Peyer's patch (tissue), 4 donors: ENCODE measurements around the gene ZNF214.

ENCODE experiments used
- POLR2A ChIP-seq, 2 donors: fragments of 450-650 bp; IDR thresholded peaks; one replicate each; pipeline ENCODE4 v1.5.1; 2017; ENCODE audit warnings: antibody characterized with exemption in 2 of 2, mild to moderate bottlenecking in 2 of 2, moderate library complexity in 2 of 2
- TF ChIP-seq, protein P1 (sequence below), 6 experiments: fragments of 450-650 bp in 4 of 6; fragments of 200-600 bp in 2 of 6; sonication (generic) in 1 of 6; IDR thresholded peaks; one replicate each; pipeline ENCODE4 v1.5.1; 2017 to 2019; ENCODE audit warnings: antibody characterized with exemption in 6 of 6, mild to moderate bottlenecking in 3 of 6, moderate library complexity in 1 of 6

DNA sequence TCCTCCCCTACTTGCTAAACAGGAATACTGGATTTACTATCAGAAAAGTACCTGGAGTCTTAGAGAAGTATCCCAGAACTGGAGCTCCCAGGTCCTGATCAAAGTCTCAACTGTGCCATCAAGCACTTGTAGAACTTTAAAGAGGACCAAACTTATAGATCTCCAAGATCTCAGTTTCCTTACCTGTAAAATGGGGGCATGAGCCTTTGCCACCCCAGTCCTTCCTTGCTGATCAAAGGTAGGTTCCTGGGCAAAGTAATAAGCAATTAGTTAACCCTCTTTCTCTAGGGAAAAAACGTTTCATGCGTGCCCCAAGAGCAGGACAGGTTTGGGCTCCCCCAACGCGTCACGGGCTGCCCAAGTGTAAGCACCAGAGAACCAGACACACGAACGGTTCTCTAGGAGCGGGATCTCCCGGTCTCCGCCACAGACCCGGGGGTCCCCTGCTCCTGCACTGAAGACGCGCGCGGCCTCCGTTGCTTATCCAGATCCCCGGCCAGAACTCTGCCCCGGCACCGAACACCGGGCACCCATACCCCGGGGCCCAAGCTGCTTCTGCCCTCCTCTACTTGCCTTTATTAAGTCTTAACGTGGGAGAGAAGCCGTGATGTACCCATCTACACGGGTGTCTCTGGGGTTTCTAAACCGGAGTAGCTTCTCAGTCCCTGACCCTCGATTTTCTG, 505 bp downstream of the ZNF214 start:
- TF ChIP-seq, protein P1, sequence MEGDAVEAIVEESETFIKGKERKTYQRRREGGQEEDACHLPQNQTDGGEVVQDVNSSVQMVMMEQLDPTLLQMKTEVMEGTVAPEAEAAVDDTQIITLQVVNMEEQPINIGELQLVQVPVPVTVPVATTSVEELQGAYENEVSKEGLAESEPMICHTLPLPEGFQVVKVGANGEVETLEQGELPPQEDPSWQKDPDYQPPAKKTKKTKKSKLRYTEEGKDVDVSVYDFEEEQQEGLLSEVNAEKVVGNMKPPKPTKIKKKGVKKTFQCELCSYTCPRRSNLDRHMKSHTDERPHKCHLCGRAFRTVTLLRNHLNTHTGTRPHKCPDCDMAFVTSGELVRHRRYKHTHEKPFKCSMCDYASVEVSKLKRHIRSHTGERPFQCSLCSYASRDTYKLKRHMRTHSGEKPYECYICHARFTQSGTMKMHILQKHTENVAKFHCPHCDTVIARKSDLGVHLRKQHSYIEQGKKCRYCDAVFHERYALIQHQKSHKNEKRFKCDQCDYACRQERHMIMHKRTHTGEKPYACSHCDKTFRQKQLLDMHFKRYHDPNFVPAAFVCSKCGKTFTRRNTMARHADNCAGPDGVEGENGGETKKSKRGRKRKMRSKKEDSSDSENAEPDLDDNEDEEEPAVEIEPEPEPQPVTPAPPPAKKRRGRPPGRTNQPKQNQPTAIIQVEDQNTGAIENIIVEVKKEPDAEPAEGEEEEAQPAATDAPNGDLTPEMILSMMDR (IDR thresholded peaks at IDR 0.05) = no peak
- TF ChIP-seq POLR2A (IDR thresholded peaks at IDR 0.05) = no peak
